HepG2 (cell line): Measurements from ENCODE around the gene UBALD1. TPM values are rescaled to one million over a fixed set of nuclear protein-coding genes. Genes with fewer than 3 reads are reported as not detected.

Source experiments
- ATAC-seq: fragments of 200-7000 bp; cut with Tn5 transposase; 3 replicates; pipeline ENCODE4 v1.9.1; 2020; ENCODE audit warnings: mild to moderate bottlenecking, moderate library complexity
- BruUV-seq: library from RNA; stranded (reverse); fragments of 400-500 nt; replicated peaks from 2 replicates; lab custom pipeline; 2021; lab: Mats Ljungman, UMichigan
- CTCF ChIA-PET: fragments of 300-600 bp; formaldehyde crosslinking; extraction: SDS; loops from one replicate; lab custom pipeline; 2021; ENCODE audit warnings: low total read pairs, inconsistent platforms, low intra/inter-chr PET ratio; lab: Yijun Ruan, JAX
- POLR2A ChIA-PET: fragments of 350-600 bp; sonication (Branson Sonifier 250); formaldehyde crosslinking; loops from one replicate; lab custom pipeline; 2020; ENCODE audit warnings: antibody characterized with exemption, inconsistent platforms; lab: Yijun Ruan, JAX
- DNase-seq: peaks from one replicate; pipeline ENCODE4 v3.0.0-alpha.2; 2015; ENCODE audit warnings: low spot score
- FAIRE-seq: peaks from 3 replicates; lab custom pipeline; 2011; peaks lifted over from hg19 to GRCh38; lab: Jason Lieb, UNC
- H2AFZ ChIP-seq: one replicate; pipeline ENCODE4 v1.6.1; 2011; ENCODE audit warnings: low read length, inconsistent platforms
- H3K27ac ChIP-seq: fragments of 300-600 bp; 3 replicates; pipeline ENCODE4 v1.8.0; 2011; ENCODE audit warnings: mixed run types, mild to moderate bottlenecking, mixed read lengths, low read length, inconsistent platforms; ENCODE audit not compliant: insufficient read depth; ENCODE audit errors: extremely low read length
- H3K27me3 ChIP-seq, 2 experiments: fragments of 200-600 bp in 1 of 2; 2 replicates in 1 of 2; 3 replicates in 1 of 2; pipeline versions ENCODE4 v1.6.0 to v1.8.0; 2011; ENCODE audit warnings: low read length in 2 of 2, mild to moderate bottlenecking in 2 of 2, moderate library complexity in 2 of 2, inconsistent platforms in 1 of 2; ENCODE audit not compliant: insufficient read depth in 2 of 2, control insufficient read depth in 1 of 2
- H3K36me3 ChIP-seq, 2 experiments: fragments of 200-600 bp in 1 of 2; replicated peaks in 1 of 2; 2 replicates in 1 of 2; 3 replicates in 1 of 2; pipeline versions ENCODE4 v1.5.1 to v1.8.0; 2011; ENCODE audit warnings: low read length in 2 of 2, inconsistent platforms in 1 of 2; ENCODE audit not compliant: insufficient read depth in 2 of 2, control insufficient read depth in 1 of 2
- H3K4me1 ChIP-seq: 2 replicates; pipeline ENCODE4 v1.5.1; 2012; ENCODE audit warnings: low read length, inconsistent platforms; ENCODE audit not compliant: insufficient read depth
- H3K4me2 ChIP-seq: 2 replicates; pipeline ENCODE4 v1.6.0; 2011; ENCODE audit warnings: low read depth, low read length, inconsistent platforms
- H3K4me3 ChIP-seq, 3 experiments: fragments of 200-600 bp in 1 of 3; sonication (generic), shearing (Covaris generic) in 1 of 3; replicated peaks in 1 of 3; 2 replicates each; pipeline ENCODE4 v1.5.1; 2011 to 2016; ENCODE audit warnings: low read length in 3 of 3, inconsistent platforms in 2 of 3, low read depth in 2 of 3, mild to moderate bottlenecking in 2 of 3, control low read depth in 1 of 3, mixed read lengths in 1 of 3; ENCODE audit not compliant: insufficient read depth in 1 of 3
- H3K79me2 ChIP-seq: one replicate; pipeline ENCODE4 v1.6.1; 2011; ENCODE audit warnings: low read length, inconsistent platforms; ENCODE audit not compliant: insufficient read depth
- H3K9ac ChIP-seq: 2 replicates; pipeline ENCODE4 v1.6.0; 2011; ENCODE audit warnings: mild to moderate bottlenecking, low read depth, low read length, inconsistent platforms; ENCODE audit not compliant: insufficient read depth
- H3K9me3 ChIP-seq: 2 replicates; pipeline ENCODE4 v1.5.1; 2012; ENCODE audit warnings: mild to moderate bottlenecking, low read length
- H4K20me1 ChIP-seq: 2 replicates; pipeline ENCODE4 v1.6.0; 2011; ENCODE audit warnings: inconsistent platforms, mild to moderate bottlenecking, low read length, moderate library complexity; ENCODE audit not compliant: insufficient read depth
- CSRNP2 ChIP-seq: sonication (generic); formaldehyde crosslinking; conservative IDR thresholded peaks from 2 replicates; pipeline ENCODE4 v1.8.0; 2022; ENCODE audit warnings: low read depth, missing genetic modification reagents
- MLXIP ChIP-seq: sonication (generic); formaldehyde crosslinking; IDR thresholded peaks from 2 replicates; pipeline ENCODE4 v1.9.0; 2021; ENCODE audit warnings: missing genetic modification reagents, borderline replicate concordance
- ZNF850 ChIP-seq: sonication (generic); formaldehyde crosslinking; conservative IDR thresholded peaks from 2 replicates; pipeline ENCODE4 v1.9.0; 2021; ENCODE audit warnings: mild to moderate bottlenecking, missing genetic modification reagents
- ZSCAN5A ChIP-seq: sonication (generic); formaldehyde crosslinking; IDR thresholded peaks from 2 replicates; pipeline ENCODE4 v1.8.0; 2022; ENCODE audit warnings: mild to moderate bottlenecking, missing genetic modification reagents, borderline replicate concordance
- WGBS: methylation state at CpG from one replicate; pipeline ENCODE4 v1.1.6; 2017; ENCODE audit warnings: low lambda C conversion rate; 5-methylcytosine and 5-hydroxymethylcytosine counted together
- in situ Hi-C: cut with HindIII; loops from 2 replicates; pipeline ENCODE4 v1.10.0; 2017; ENCODE audit warnings: low pct_unique_long_range_greater_than_20kb; ENCODE audit not compliant: extremely low pct_ligation_motif_present
- intact Hi-C: fragments of 100-400 bp; cut with micrococcal nuclease; formaldehyde crosslinking; loops from one replicate; pipeline ENCODE4 v1.10.0; 2022; ENCODE audit not compliant: unreplicated experiment
- polyA plus RNA-seq, 8 experiments: library from polyadenylated mRNA; depleted of rRNA in 3 of 8; stranded (reverse) in 7 of 8; unstranded in 1 of 8; fragments of >200 nt; fragmentation: Illumina TruSeq in 4 of 8; extraction: Trizol in 4 of 8; gene quantifications; 2 replicates each; pipeline versions ENCODE4 v1.2.1 to v1.2.3, GENCODE V29; 2011 to 2016; ENCODE audit warnings: low read depth in 4 of 8, missing spikeins in 1 of 8, mixed read lengths in 1 of 8; ENCODE audit not compliant: insufficient read depth in 1 of 8
- total RNA-seq, 5 experiments: library from RNA; depleted of rRNA; stranded (reverse); fragments of >200 nt; fragmentation: Illumina TruSeq; extraction: Trizol; gene quantifications; 2 replicates each; pipeline ENCODE4 v1.2.3, GENCODE V29; 2016; ENCODE audit warnings: low read depth in 1 of 5

Gene UBALD1
- total and polyA plus RNA-seq, 2 of the 13 experiments (the other 11 are each of a cell fraction or from before 2014, with no cell fraction given): 6.8 to 12.3 TPM

DNA sequence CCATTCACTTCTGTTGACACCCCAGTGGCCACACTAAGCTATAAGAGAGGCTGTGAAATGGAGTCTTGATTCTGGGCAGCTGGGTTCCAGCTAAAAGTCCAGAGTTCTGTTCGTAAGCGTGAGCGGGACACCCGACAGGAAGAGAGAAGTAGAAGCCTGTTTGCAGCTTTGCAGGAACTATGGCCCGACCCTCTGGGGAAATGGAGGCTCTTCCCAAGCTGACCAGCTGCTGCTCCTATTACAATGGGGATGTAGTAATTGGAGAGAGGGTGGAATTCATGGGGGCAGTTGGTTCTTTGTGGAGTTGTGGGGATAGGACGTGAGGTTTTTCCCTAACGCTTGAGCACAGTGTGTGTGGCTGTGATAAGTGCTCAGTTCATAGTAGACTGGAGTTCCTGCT is 28.4 kb downstream of the UBALD1 start:
- Histone ChIP-seq H3K36me3 (no peaks in the 10 kb centered on the region), H3K9me3 (peaks cover 8% of the 10 kb centered on the region), H3K27ac (no peak overlapping the region), H2AFZ (peak overlapping the region; percentile 29), H4K20me1 (no peaks in the 10 kb centered on the region), H3K4me3 (no peak overlapping the region), H3K9ac (no peak overlapping the region), H3K79me2 (no peaks in the 10 kb centered on the region), H3K27me3 (peaks cover 5 to 17% of the 10 kb centered on the region in 2 experiments; a peak in 3 of 5 replicates), H3K4me1 (peaks cover 24% of the 10 kb centered on the region), H3K4me2 (peak overlapping the region; percentile 51)
- WGBS: 19% methylated on average over 7 of the region's 7 CpGs
- DNase-seq: no peak
- ChIA-PET CTCF (interaction anchor here (1.5 kb wide), 1 partner anchor 68 kb away, joined by 8 read pairs; no protein-coding TSS in a partner anchor), POLR2A (interaction anchor here (1.0 to 1.4 kb wide), 2 partner anchors 30 to 32 kb away, joined by 3 to 5 read pairs; no protein-coding TSS in a partner anchor)
- ATAC-seq: peak; percentile 50
- in situ Hi-C loops: loop anchor here (10.0 kb wide), 1 partner anchor 71 kb away; no protein-coding TSS in a partner anchor
- no peak for TF ChIP-seq CSRNP2
- no peak for TF ChIP-seq ZSCAN5A (CRISPR knock-in tag)
- TF ChIP-seq ZNF850 (CRISPR knock-in tag): no peak
- TF ChIP-seq MLXIP (CRISPR knock-in tag): no peak
- intact Hi-C loops: no loop called here
- no peak for FAIRE-seq
- no TSS peak for BruUV-seq
